OCI-LY1 (cell line): Measurements from ENCODE around the gene ATCAY.

Source experiments
- EZH2 ChIP-seq: fragments of 200-600 bp; sonication (generic), shearing (Covaris generic); IDR thresholded peaks from 2 replicates; pipeline ENCODE4 v1.8.0; 2017; ENCODE audit warnings: borderline replicate concordance, mixed run types, mild to moderate bottlenecking, antibody characterized with exemption, low read length, moderate library complexity, mixed read lengths
- TF ChIP-seq, protein P1 (sequence below): fragments of 200-600 bp; sonication (generic), shearing (Covaris generic); IDR thresholded peaks from 2 replicates; pipeline ENCODE4 v1.5.1; 2017; ENCODE audit warnings: mild to moderate bottlenecking, antibody characterized with exemption, low read length, moderate library complexity, mixed read lengths

DNA sequence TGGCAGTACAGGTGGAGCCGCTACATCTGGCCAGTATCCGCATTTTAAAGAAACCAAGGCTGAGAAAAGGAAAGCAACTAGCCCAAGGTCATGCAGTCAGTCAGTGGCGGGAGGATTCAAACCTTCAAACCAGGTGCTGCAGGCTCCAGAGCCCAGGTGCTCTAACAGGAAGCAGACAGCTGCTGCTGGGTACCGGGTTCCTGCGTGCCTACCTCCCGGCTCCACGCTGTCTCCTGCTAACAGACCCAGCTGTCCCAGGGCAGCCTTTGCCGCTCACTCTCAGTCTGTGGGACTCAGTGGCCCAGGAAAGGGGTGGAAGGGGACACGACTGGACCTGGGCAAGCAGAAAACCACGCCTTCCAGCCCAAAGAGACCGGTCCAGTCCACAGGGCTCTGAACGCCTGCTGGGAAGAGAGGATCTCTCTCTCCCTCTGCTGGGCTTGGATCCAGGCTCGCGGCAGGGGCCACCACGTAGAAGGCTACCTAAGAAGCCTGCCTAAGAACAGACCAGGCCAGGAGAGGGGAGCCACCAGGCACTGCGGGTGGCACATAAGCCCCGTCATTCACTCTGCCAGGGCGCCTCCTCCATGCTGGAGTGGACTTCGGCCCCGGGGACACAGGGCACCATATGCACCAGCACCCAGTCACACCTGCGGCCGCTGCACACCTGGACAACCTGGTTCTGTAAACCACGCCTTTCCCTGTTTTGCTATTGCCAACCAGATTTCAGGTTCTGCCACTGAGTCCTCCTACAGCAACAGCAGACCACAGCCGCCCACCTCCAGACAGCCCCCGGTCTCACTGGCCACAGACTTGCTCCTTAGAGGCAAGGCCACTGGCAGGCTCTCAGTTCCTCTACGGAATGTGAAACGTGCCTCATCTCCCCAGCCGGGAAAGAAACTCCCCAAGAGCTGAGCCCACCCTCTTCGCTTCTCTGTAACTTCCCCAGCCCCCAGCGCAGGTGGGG is 85.8 kb downstream of the ATCAY start:
- TF ChIP-seq, protein P1, sequence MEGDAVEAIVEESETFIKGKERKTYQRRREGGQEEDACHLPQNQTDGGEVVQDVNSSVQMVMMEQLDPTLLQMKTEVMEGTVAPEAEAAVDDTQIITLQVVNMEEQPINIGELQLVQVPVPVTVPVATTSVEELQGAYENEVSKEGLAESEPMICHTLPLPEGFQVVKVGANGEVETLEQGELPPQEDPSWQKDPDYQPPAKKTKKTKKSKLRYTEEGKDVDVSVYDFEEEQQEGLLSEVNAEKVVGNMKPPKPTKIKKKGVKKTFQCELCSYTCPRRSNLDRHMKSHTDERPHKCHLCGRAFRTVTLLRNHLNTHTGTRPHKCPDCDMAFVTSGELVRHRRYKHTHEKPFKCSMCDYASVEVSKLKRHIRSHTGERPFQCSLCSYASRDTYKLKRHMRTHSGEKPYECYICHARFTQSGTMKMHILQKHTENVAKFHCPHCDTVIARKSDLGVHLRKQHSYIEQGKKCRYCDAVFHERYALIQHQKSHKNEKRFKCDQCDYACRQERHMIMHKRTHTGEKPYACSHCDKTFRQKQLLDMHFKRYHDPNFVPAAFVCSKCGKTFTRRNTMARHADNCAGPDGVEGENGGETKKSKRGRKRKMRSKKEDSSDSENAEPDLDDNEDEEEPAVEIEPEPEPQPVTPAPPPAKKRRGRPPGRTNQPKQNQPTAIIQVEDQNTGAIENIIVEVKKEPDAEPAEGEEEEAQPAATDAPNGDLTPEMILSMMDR = no peak
- no peak for TF ChIP-seq EZH2
